GM12865 (cell line): Measurements from ENCODE around the gene RASSF4.

ENCODE experiments used
- DNase-seq: peaks from one replicate; pipeline ENCODE4 v3.0.0; 2010; ENCODE audit warnings: low read depth
- H3K4me3 ChIP-seq: 2 replicates; pipeline ENCODE4 v1.5.1; 2011; ENCODE audit warnings: mild to moderate bottlenecking, low read depth, low read length, control low read depth
- CTCF ChIP-seq: IDR thresholded peaks from 2 replicates; pipeline ENCODE4 v1.5.1; 2011; ENCODE audit warnings: low read length, control low read depth, low read depth, inconsistent platforms; ENCODE audit not compliant: insufficient read depth; ENCODE audit errors: missing control alignments

Gene RASSF4

GRCh38 chr10:44958898-44959246, 730 bp upstream of the RASSF4 start:
- TF ChIP-seq CTCF, result no peak
- DNase-seq, result no peak
- peak overlapping the region; percentile 83 for H3K4me3 ChIP-seq

- peak overlapping the region; percentile 63 for H3K4me3 ChIP-seq
- no peak for TF ChIP-seq CTCF
- DNase-seq, result no peak
These were observed 472 bp downstream of the RASSF4 start for GRCh38 chr10:44960088-44960460.

GRCh38 chr10:44960482-44961229, 1.1 kb downstream of the RASSF4 start:
- TF ChIP-seq CTCF, result no peak
- no peak for DNase-seq
- H3K4me3 ChIP-seq, result peak overlapping the region; percentile 63

GRCh38 chr10:44961230-44961571, 1.6 kb downstream of the RASSF4 start:
- H3K4me3 ChIP-seq, result peak overlapping the region; percentile 63
- no peak for DNase-seq
- TF ChIP-seq CTCF, result no peak

- no peak for TF ChIP-seq CTCF
- no peak for DNase-seq
- H3K4me3 ChIP-seq, result peak overlapping the region; percentile 21
These were observed 2.5 kb downstream of the RASSF4 start for GRCh38 chr10:44961931-44962750.

- TF ChIP-seq CTCF, result peak; percentile 33
- peak; percentile 65 for DNase-seq
- peak overlapping the region; percentile 15 for H3K4me3 ChIP-seq
These were observed 3.5 kb downstream of the RASSF4 start for GRCh38 chr10:44962870-44963738.
